Measurements from ENCODE around the gene ST6GALNAC6.
A peak's percentile ranks its signal among the peaks of the same experiment; 100 is the strongest.

The ST6GALNAC6 gene

DNA sequence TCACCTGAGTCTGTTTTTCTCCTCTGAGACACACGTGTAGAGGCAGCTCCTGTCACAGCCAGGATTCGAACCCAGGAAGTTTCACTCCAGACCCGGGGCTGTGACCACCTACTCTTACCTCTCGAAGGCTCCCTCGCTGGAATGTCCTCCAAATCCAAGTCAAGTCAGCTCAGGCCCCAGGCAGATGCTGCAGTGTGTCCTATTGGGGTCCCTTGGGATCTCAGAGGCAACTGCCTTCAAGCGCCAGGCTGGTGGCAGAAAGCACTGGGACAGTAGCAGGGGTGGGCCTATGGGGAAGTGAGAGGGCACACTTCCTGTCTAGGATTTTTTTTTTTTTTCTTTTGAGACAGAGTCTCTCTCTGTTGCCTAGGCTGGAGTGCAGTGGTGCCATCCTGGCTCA, 18.2 kb upstream of the ST6GALNAC6 start:
- no peak for DNase-seq (ENCODE audit: insufficient read length, low spot score)
- no peak for FAIRE-seq

GRCh38 chr9:127916720-127917581, 17.5 kb upstream of the ST6GALNAC6 start, which contains the start of gene ST6GALNAC4:
Gene ST6GALNAC4 (minus strand): TSS chr9:127917041. CDS start chr9:127916419, 622 bp downstream.
- no peak for FAIRE-seq
- peak; percentile 79 for DNase-seq (ENCODE audit: insufficient read length, low spot score)

DNA sequence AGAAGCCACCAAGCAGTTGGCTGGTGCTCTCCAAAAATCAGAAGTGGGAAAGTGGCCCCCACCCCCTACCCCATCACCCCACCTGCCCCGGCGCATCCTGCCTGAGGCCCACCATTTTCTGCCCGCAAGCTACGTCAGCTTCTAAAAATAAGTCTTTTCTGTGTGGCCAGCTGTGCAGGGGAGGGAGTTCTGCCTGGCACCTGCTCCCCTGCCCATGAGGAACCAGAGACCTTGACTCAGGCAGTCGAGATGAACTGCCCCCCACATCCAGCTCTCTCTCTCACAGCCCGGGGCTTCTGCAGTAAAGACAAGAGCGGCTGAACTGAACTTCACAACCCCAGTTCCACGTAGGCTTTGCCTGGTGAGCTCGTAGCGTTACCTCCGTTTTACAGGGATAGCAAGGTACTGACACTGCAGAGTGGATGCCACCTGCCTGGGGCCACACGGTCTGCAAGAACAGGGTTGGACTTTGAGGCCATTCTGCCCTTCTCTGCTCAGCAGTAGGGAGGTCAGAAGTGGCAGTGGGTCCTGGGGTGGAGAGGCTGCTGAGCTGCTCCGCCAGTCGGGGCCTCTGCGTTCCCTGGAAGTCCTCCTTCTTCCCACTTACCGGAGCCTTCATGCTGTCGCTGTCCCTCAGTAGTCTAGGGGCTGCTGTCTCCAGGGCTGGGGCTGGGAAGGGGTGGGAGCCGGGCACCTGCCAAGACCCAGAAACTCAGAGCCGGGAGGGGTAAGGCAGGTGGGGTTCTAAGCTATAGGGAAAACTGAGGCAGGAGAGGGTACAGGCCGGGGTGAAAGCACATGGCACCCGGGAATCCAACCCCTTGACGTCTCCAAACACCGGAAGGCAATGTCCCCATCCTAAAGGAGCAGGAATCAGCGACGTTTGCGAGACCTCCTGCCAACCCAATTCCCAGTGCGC, 16.7 kb upstream of the ST6GALNAC6 start:
- DNase-seq (ENCODE audit: insufficient read length, low spot score): no peak
- no peak for FAIRE-seq

GRCh38 chr9:127915325-127915752, 15.9 kb upstream of the ST6GALNAC6 start:
- FAIRE-seq: no peak

DNA sequence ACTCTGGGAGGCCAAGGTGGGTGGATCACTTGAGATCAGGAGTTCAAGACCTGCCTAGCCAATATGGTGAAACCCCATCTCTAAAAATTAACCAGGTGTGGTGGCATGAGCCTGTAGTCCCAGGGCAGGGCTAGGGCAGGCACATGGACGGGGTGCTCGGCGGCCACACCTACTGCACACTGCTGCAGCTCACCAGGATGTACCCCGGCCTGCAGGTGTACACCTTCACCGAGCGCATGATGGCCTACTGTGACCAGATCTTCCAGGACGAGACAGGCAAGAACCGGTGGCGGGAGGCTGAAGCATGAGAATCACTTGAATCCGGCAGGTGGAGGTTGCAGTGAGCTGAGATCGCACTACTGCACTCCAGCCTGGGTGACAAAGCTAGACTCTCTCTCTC, 14.3 kb upstream of the ST6GALNAC6 start:
- FAIRE-seq (no peak), DNase-seq (ENCODE audit: insufficient read length, low spot score) (no peak)

More at GRCh38 chr9:127915325-127915752, 15.9 kb upstream of the ST6GALNAC6 start:
- DNase-seq (ENCODE audit: insufficient read length, low spot score): no peak

GRCh38 chr9:127912882-127913281, 13.5 kb upstream of the ST6GALNAC6 start:
- no peak for FAIRE-seq

GRCh38 chr9:127912296-127912695, 12.9 kb upstream of the ST6GALNAC6 start:
- DNase-seq (ENCODE audit: insufficient read length, low spot score) (no peak), FAIRE-seq (no peak)

More at GRCh38 chr9:127912882-127913281, 13.5 kb upstream of the ST6GALNAC6 start:
- DNase-seq (ENCODE audit: insufficient read length, low spot score): no peak

DNA sequence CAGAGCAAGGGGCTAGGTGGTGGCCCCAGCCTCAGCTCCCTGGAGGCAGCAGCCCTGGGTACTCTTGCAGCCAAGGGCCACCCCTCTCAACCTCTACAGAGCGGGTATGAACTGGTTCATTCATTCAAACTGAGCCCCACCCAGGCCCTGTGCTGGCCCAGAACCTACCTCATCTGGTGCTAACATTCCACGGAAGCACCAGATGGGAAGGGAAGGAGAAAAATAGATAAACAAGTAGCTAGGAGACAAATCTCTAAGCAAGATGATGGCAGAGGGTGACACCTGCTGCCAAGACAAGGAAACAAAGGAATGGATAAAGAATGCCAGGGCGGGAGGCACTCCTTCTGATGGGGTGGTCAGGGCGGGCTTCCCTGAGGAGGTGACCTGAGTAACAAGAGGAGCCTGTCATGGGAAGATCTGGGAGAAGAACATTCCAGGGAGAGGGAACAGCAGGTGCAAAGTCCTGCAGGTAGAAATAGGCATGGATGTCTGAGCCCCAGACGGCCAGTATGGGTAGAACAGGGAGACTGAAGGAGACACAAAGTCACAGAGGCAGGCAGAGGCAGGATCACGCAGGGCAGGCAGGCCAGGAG, 11.3 kb upstream of the ST6GALNAC6 start:
- no peak for FAIRE-seq
- DNase-seq (ENCODE audit: insufficient read length, low spot score): no peak

- FAIRE-seq: no peak
- no peak for DNase-seq (ENCODE audit: insufficient read length, low spot score)
These were observed 10.5 kb upstream of the ST6GALNAC6 start for GRCh38 chr9:127909839-127910273.

- DNase-seq (ENCODE audit: insufficient read length, low spot score) (no peak), FAIRE-seq (no peak)
These were observed 9.2 kb upstream of the ST6GALNAC6 start for GRCh38 chr9:127908660-127908926.

GRCh38 chr9:127907867-127908659, 8.7 kb upstream of the ST6GALNAC6 start:
- DNase-seq (ENCODE audit: insufficient read length, low spot score) (no peak), FAIRE-seq (no peak)

DNA sequence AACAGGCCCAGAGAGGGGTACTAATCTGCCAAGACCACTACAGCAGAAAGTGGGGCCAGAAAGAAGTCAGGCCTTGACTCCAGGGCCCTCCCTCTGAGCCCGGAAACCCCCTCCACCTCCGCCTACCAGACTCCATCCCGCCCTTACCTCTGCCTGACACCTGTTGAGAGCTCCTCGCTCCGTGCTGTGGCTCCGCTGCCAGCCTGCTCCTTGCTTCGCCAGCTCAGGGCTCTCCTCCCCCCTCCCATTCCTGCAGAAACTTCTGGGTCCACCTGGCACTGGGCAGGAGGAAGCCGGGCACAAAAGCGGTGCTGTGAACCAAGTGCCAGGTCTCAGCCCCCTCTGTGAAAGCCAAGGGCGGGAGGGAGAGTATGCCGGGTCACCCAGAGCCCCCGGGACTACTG, 6.4 kb upstream of the ST6GALNAC6 start:
- FAIRE-seq: no peak
- DNase-seq (ENCODE audit: insufficient read length, low spot score): no peak

DNA sequence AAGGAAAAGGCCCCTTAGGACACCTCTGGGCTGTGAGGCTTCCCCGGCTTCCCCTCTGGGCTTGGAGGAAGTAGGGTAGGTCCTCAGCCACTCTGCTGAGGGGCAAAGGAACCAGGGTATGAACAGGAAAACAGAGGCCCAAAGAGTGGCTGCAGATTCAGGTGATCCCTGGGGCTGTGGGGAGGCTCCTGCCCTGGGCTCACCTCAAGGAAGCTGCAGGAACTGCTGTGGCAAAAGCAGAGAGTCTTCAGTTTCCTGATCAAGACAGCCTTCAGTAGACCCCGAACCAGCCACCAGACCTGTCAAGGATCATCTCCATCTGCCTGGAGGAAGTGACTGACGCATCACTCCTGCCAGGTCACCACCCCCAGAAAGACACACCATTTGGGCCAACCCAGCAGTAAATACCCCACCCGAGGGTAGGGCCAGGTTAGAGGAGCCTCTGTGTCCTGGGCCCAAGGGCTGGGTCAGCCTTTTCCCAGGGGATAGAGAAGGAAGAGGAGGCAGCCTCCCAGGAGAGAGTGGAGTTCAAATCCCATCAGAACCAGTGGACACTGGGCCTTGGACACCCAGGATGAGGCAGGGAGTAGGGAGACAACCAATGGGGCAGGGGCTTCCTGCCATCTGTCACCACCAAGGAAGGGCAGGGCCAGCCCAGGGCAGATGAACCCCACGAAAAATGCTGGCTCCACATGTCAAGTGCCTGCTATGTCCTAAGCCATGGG, 5.8 kb upstream of the ST6GALNAC6 start:
- DNase-seq (ENCODE audit: insufficient read length, low spot score) (no peak), FAIRE-seq (no peak)

GRCh38 chr9:127904561-127905003, 5.2 kb upstream of the ST6GALNAC6 start:
- FAIRE-seq: no peak
- DNase-seq (ENCODE audit: insufficient read length, low spot score): no peak

DNA sequence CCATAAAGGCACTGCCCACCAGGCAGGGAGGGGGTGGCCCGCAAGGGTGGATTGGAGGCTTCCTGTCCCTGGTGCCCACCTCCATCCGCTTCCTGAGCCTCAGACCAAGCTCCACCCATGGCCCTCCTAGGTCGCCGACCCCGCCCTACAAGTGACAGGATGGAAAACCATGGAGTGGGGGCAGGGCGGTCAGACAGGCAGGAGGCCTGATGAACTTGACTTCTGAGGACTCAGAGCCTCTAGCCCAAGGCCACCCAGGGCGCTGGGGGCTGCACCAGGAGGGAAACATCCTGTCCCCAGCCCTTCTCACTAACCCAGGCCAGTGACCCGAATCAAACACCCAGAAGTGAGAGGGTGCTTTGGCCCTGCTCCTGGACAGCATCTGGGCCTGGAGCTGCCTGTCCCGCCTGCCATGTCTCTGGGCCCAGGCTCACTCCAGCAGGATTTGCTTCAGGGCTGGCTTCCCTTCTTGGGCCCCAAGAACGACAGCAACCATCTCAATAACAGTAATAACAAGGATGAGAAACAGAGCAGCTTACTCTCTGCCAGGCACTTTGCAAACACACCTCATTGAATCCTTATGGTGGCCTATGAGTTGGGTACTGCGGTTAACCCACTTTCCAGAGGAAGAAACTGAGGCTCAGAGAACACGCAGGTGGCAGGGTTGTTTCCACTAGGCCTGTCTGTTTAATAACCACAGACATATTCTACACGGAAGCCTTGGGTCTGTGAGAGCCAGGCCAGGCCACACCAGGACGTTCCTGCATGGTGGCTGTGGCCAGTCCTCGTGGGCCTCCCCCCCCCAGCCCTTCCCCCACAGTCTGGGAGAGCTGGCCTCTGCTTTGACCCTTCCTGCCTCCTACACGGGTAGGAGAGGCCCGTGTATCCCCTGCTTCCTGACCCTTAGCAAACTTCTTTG, 4.4 kb upstream of the ST6GALNAC6 start:
- FAIRE-seq: no peak
- DNase-seq (ENCODE audit: insufficient read length, low spot score): no peak

DNA sequence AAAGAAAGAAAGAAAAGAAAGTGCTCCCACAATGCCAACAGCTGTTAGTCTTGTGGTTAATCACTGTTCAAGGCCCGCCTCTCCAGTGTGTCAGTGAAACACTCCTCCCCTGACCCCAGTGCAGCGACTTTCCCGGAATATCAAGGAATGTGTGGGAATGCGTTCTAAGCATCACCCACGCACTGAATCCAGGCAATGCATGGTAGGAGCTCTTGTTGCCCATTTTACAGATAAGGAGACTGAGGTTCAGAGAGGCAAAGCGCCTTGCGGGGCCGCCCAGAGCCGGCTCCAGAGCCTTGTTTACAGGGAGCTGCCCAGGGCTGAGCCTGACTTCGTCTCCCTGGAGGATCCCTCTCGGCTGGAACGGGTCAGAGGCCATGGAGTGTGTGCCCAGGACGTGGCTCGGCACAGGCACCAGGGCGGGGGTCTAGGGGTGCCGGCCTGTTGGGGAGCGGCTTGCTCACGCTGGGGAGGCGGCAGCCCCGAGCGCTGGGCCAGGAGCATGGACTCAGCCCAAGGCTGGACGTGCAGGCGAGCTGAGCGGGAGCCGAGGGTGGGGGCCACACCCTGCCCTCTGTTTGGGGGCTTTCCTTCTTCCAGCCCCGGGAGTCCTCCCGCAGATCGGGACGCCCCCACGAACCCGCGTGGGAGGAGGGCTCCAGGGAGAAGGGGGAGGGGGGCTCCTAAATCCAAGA, 823 bp downstream of the ST6GALNAC6 start:
- DNase-seq (ENCODE audit: insufficient read length, low spot score) (peak; percentile 30), FAIRE-seq (no peak)

- peak; percentile 66 for DNase-seq (ENCODE audit: insufficient read length, low spot score)
- no peak for FAIRE-seq
These were observed 2.2 kb downstream of the ST6GALNAC6 start for GRCh38 chr9:127897193-127897692.
